ENCODE measurements around the gene AK3.
"Not testable (repeated sequence)": the region's sequence is repeated elsewhere in the genome, so short reads cannot be mapped to it uniquely, and the experiment has no call there.

- TF ChIP-seq, protein P1, sequence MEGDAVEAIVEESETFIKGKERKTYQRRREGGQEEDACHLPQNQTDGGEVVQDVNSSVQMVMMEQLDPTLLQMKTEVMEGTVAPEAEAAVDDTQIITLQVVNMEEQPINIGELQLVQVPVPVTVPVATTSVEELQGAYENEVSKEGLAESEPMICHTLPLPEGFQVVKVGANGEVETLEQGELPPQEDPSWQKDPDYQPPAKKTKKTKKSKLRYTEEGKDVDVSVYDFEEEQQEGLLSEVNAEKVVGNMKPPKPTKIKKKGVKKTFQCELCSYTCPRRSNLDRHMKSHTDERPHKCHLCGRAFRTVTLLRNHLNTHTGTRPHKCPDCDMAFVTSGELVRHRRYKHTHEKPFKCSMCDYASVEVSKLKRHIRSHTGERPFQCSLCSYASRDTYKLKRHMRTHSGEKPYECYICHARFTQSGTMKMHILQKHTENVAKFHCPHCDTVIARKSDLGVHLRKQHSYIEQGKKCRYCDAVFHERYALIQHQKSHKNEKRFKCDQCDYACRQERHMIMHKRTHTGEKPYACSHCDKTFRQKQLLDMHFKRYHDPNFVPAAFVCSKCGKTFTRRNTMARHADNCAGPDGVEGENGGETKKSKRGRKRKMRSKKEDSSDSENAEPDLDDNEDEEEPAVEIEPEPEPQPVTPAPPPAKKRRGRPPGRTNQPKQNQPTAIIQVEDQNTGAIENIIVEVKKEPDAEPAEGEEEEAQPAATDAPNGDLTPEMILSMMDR (IDR thresholded peaks at IDR 0.05) = not testable (repeated sequence)
- not testable (repeated sequence) for TF ChIP-seq POLR2A (IDR thresholded peaks at IDR 0.05)
These were observed 80.3 kb downstream of the AK3 start for GRCh38 chr9:4660665-4661064.
